HL-60 (cell line): ENCODE data around the gene LAMA5.
"Not testable (repeated sequence)": the region's sequence is repeated elsewhere in the genome, so short reads cannot be mapped to it uniquely, and the experiment has no call there.

Experiments
- DNase-seq, 2 experiments: peaks; one replicate each; pipeline ENCODE4 v3.0.0-alpha.2; 2010 to 2020; ENCODE audit warnings: low read depth in 1 of 2, low spot score in 1 of 2
- H3K27ac ChIP-seq: fragments of 250-450 bp; sonication (Bioruptor Pico); replicated peaks from 2 replicates; pipeline ENCODE4 v1.5.1; 2020; ENCODE audit warnings: mild to moderate bottlenecking, moderate library complexity
- H3K27me3 ChIP-seq: fragments of 250-450 bp; sonication (Bioruptor Pico); 2 replicates; pipeline ENCODE4 v1.5.1; 2021; ENCODE audit warnings: mild to moderate bottlenecking, moderate library complexity; ENCODE audit not compliant: insufficient read depth, poor library complexity, severe bottlenecking
- H3K4me3 ChIP-seq: replicated peaks from 2 replicates; pipeline ENCODE4 v1.5.1; 2011; ENCODE audit warnings: mild to moderate bottlenecking, control low read depth, low read length; ENCODE audit not compliant: insufficient read depth
- CTCF ChIP-seq: IDR thresholded peaks from one replicate; pipeline ENCODE4 v1.5.1; 2011; ENCODE audit warnings: low read length, control low read depth, inconsistent platforms; ENCODE audit not compliant: insufficient read depth
- GABPA ChIP-seq: IDR thresholded peaks from 2 replicates; pipeline ENCODE4 v1.6.1; 2012; ENCODE audit warnings: low read depth
- POLR2AphosphoS5 ChIP-seq: IDR thresholded peaks from 2 replicates; pipeline ENCODE4 v1.6.1; 2012; ENCODE audit warnings: low read depth
- REST ChIP-seq: IDR thresholded peaks from 2 replicates; pipeline ENCODE4 v1.6.1; 2012; ENCODE audit warnings: low read depth; ENCODE audit not compliant: insufficient replicate concordance
- SPI1 ChIP-seq: IDR thresholded peaks from 2 replicates; pipeline ENCODE4 v1.6.1; 2012; ENCODE audit warnings: low read depth, mild to moderate bottlenecking, borderline replicate concordance

LAMA5 gene

GRCh38 chr20:62376112-62377063 lies 9.3 kb upstream of the LAMA5 start:
- no peak overlapping the region for H3K4me3 ChIP-seq
- DNase-seq, result no peak
- H3K27ac ChIP-seq, result no peak overlapping the region
- TF ChIP-seq REST, result no peak
- no peak for TF ChIP-seq POLR2AphosphoS5
- no peak for TF ChIP-seq GABPA
- no peak for TF ChIP-seq CTCF
- TF ChIP-seq SPI1, result no peak
- no peaks in the 10 kb centered on the region for H3K27me3 ChIP-seq

GRCh38 chr20:62374331-62375152 lies 7.4 kb upstream of the LAMA5 start:
- Histone ChIP-seq H3K27me3 (no peaks in the 10 kb centered on the region), H3K27ac (no peak overlapping the region), H3K4me3 (no peak overlapping the region)
- TF ChIP-seq CTCF (no peak), REST (no peak), SPI1 (no peak), GABPA (no peak), POLR2AphosphoS5 (no peak)
- DNase-seq, result no peak

- not testable (repeated sequence) for DNase-seq, H3K27me3 ChIP-seq, H3K27ac ChIP-seq, H3K4me3 ChIP-seq
Measured at GRCh38 chr20:62373631-62374179, 6.6 kb upstream of the LAMA5 start.
